Activated CD8-positive, alpha-beta memory T cell treated with anti-CD3 and anti-CD28 coated beads, Interleukin-2, amount 50 U/mL, for 1 hour (primary cell): ENCODE measurements around the gene TESK1.

Source experiments
- DNase-seq: peaks from one replicate; pipeline ENCODE4 v3.0.0-alpha.2; 2020; ENCODE audit errors: extremely low read depth

The TESK1 gene

DNA sequence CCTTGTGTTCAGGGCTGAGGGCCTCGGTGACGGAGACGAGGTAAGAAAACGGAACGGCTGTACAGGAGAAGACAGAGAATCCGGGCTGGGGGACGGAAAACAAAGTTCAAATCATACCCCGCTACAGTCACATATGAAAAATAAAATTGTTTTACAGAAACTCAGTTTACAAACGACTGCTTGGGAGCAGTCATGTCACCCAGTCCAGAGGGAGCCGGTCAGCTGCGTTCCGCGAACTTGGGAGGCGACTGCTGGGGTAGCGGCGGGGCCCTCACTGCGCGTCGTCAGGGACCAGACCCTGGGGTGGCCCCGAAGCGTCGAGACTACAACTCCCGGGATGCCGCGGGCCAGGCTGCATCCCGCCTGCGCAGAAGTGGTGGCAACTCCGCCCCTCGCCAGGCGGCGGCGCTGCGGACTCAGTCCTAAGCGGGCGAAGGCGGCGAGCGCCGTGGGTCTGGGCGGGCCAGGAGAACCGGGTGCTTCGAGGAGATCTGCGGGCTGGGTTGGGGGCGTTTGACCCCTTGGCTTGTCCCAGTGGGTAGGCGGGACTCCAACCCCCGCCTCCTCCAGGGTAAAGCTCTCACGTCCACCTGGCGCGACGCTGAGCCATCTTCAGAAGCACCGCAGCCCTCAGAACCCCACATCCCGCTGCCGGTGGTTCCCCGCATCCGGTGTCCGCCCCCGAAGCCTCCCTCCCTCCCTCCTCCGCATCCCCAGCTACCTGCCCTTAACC, 41.6 kb downstream of the TESK1 start:
- peak; percentile 67 for DNase-seq

GRCh38 chr9:35649431-35650340, 44.6 kb downstream of the TESK1 start:
- no peak for DNase-seq

- DNase-seq = no peak
Observed at GRCh38 chr9:35650341-35651158, 45.5 kb downstream of the TESK1 start, which contains the start of gene SIT1. TSS of gene SIT1 (minus strand) at chr9:35650931. CDS start at chr9:35650853, 78 bp downstream.

DNA sequence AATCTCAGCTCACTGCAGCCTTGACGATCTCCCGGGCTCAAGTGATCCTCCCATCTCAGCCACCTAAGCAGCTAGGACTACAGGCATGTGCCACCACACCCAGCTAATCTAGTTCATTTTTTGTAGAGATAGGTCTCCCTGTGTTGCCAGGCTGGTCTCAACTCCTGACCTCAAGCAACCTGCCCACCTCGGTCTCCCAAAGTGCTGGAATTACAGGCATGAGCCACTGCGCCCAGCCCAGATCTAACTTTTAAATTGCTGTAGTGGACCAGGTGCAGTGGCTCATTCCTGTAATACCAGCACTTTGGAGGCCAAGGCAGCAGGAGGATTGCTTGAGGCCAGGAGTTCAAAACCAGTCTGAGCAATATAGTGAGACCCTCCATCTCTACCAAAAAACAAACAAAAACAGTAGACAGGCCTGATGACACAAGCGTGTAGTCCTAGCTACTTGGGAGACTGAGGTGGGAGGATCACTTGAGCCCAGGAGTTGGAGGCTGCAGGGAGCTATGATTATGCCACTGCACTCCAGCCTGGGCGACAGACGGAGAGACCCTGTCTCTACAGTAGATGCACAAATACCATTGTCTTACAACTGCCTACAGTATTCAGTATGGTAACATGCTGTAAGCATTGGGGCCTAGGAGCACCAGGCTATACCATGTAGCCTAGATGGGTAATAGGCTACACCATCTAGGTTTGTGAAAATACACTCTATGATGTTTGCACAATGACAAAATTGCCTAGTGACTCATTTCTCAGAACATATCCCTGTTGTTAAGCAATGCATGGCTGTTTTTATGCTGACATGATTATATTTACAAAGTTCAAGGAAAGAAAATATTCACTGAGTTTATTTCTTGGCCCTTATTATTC, 47.1 kb downstream of the TESK1 start:
- no peak for DNase-seq

GRCh38 chr9:35652829-35653209, 47.8 kb downstream of the TESK1 start:
- no peak for DNase-seq

GRCh38 chr9:35653611-35654010, 48.5 kb downstream of the TESK1 start:
- DNase-seq = no peak

DNA sequence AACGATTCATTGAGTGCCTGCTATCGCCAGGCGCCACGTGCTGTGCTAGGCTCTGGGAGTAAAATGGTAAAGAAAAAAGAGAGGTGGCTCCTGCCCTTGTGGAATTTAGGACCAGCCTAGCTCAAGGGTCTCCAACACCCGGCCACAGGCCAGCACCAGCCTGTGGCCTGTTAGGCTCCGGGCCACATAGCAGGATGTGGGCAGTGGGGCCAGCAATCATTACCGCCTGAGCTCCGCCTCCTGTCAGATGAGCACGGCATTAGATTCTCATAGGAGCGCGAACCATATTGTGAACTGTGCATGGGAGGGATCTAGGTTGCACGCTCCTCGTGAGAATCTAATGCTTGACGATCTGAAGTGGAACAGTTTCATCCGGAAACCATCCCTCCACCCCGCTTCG, 51.3 kb downstream of the TESK1 start:
- DNase-seq = no peak

DNA sequence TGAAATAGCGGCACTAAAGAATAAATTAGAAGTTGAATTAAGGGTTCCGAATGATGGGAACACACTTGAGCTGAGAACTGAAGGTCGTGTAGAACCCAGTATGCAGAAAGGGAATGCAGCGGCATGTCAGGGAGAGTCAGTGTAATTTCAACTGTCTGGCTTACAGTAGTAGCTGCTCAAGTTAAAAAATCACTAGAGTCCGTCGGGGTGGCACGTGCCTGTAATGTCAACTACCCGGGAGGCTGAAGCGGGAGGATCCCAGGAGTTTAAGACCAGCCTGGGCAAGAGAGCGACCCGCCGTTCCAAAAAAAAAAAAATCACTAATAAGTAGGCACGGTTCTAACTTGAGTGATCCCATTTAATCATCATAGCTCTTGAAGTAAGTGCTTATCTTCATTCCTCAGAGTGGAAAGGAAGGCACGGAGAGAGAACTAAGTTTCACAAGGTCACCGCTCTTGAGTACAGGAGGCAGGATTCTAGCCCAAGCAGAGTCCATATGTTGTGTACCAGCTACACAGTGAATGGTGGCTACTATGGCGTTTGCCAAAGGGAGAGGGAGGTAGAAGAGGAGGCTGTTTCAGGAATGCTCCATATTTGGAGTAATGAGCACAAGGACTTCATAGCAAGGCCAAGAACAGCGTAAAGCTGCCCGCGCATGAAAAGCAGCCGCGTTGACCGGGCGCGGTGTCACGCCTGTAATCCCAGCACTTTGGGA, 51.9 kb downstream of the TESK1 start:
- DNase-seq = no peak

GRCh38 chr9:35657546-35658136, 52.6 kb downstream of the TESK1 start, which contains the start of gene RMRP:
TSS of gene RMRP (minus strand) at chr9:35658019.
- peak; percentile 79 for DNase-seq

DNA sequence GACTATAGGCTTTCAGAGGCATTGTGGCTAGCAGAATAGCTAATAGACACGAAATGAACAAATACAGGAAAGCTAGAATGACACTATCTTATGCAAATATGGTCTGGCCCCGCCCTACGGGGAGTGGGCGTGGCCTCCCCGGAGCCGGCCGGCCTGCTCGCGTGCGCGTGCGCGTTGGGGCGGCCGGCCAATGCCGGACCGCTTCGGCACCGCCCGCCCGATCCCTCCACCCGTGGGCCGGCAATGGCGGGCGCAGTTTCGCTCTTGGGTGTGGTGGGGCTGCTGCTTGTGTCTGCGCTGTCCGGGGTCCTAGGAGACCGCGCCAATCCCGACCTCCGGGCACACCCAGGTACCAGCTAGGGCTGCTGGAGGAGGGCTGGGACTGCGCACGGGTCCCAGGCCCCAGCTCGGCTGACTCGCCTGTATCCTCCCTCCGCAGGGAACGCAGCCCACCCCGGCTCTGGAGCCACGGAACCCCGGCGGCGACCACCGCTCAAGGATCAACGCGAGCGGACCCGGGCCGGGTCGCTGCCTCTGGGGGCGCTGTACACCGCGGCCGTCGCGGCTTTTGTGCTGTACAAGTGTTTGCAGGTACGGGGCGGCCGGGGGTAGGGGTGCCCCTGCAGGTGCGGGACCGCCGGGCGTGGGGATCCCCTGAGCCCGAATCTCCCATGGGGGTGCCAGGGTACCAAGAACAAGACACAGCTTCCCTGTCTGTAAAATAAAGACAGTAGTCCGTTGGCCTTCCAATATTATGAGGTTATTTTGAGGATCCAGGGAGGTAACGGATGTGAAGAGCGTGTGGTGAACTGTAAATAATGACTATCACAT, 53.3 kb downstream of the TESK1 start, which contains the start of gene CCDC107:
CCDC107 (plus strand) TSS at position 156 of the 831 bp plus-strand sequence; CDS start at position 244, 88 bp downstream.
- peak; percentile 66 for DNase-seq

- DNase-seq = no peak
Observed at GRCh38 chr9:35658968-35659220, 53.8 kb downstream of the TESK1 start.

GRCh38 chr9:35659340-35659739, 54.3 kb downstream of the TESK1 start:
- DNase-seq = no peak
